COR-L47 (cell line): Measurements from ENCODE around the gene ZFAND6.
A peak's percentile ranks its signal among the peaks of the same experiment; 100 is the strongest.
"Not testable (repeated sequence)": the region's sequence is repeated elsewhere in the genome, so short reads cannot be mapped to it uniquely, and the experiment has no call there.

Experiments used
- DNase-seq: peaks from one replicate; lab custom pipeline; 2025; lab: John Stamatoyannopoulos, UW

Gene ZFAND6

DNA sequence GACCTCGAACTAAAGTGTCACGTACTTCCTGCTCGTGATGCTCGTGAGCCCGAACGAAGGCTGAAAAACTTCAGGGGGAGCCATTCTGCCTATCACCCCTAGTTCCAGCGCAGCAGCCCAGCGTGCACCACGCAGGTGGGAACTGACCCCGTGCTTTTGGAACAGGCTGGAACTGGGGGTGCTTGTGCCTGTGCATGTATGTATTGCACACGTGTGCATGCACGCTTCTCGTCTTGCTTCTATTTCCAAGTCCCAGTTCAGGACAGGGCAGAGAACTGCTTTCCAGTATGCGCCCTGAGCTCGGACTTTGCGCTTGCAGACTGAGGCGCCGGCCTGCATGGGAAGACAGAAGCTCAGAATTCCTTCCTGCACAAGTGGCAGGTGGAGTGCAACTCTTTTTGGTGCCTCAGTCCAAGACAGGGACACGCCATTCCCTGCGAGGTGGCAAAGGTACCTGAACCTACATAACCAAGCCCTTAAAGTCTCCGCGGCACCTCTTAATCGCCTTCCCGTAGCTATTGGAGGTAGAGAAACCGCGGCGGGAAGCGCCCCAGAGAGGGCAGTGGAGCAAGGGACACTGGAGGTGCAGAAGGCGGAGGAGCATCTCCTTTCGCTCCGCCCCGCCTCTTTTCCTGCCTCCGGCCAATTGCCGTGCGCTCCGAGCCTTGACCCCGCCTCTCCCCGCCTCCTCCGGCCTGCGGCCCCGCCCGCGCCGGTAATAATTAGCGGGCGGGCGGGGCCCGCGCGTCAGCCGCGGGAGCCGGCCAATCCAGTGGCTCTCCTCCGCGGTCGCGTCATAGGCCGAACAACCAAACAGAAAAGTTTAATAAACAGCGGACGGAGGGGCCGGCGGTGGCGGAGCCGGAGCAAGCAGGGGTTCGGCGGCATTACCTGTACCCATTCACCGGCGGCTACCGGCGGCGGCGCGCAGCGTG, at the start of gene ZFAND6:
Gene ZFAND6 (plus strand): TSS at position 826 of the 935 bp plus-strand sequence. CDS start 60,669 bp downstream, outside the sequence.
- DNase-seq, result peak; percentile 94

- DNase-seq, result peak; percentile 78
Observed at GRCh38 chr15:80010131-80010673, 49.3 kb upstream of the ZFAND6 start.

DNA sequence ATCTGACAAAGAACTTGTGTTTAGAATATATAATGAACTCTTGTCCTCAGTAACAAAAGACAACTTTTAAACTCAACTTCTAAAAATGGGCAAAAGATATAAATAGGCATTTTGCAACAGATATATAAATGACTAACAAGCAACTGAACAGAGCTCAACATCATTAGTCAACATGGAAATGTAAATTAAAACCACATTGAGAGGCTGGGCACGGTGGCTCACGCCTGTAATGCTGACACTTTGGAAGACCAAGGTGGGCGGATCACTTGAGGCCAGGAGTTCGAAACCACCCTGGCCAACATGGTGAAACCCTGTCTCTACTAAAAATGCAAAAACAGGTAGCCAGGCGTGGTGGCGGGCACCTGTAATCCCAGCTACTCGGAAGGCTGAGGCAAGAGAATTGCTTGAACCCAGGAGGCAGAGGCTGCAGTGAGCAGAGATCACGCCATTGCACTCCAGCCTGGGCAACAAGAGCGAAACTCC, 48.4 kb upstream of the ZFAND6 start:
- DNase-seq, result not testable (repeated sequence)

- DNase-seq, result no peak
Observed at GRCh38 chr15:80011596-80011995, 47.9 kb upstream of the ZFAND6 start.

GRCh38 chr15:80012060-80012726, 47.3 kb upstream of the ZFAND6 start:
- no peak for DNase-seq

DNA sequence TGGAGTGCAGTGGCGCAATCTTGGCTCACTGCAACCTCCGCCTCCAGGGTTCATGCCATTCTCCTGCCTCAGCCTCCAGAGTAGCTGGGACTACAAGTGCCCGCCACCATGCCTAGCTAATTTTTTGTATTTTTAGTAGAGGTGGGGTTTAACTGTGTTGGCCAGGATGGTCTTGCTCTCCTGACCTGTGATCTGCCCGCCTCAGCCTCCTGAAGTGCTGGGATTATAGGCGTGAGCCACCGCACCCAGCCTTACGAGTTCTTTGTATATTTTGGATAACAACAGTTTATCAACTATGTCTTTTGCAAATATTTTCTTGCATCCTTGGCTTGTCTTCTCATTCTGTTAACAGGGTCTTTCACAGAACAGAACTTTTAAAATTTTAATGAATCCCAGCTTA, 45.3 kb upstream of the ZFAND6 start:
- DNase-seq, result not testable (repeated sequence)

GRCh38 chr15:80015156-80015555, 44.3 kb upstream of the ZFAND6 start:
- no peak for DNase-seq

DNA sequence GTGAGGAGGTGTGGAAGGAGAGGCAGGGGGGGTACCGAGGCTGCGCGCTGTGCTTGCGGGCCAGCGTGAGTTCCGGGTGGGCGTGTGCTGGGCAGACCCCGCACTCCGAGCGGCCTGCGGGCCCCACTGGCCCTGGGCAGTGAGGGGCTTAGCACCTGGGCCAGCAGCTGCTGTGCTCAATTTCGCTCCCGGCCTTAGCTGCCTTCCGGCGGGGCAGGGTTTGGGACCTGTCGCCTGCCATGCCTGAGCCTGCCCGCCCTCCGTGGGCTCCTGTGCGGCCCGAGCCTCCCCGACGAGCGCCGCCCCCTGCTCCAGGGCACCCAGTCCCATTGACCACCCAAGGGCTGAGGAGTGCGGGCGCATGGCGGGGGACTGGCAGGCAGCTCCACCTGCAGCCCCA, 43.0 kb upstream of the ZFAND6 start:
- not testable (repeated sequence) for DNase-seq

DNA sequence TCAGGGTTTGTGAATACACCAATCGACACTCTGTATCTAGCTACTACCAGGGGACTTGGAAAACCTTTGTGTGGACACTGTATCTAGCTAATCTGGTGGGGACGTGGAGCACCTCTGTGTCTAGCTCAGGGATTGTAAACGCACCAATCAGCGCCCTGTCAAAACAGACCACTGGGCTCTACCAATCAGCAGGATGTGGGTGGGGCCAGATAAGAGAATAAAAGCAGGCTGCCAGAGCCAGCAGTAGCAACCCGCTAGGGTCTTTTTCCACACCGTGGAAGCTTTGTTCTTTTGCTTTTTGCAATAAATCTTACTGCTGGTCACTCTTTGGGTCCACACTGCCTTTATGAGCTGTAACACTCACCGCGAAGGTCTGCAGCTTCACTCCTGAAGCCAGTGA, 42.3 kb upstream of the ZFAND6 start:
- not testable (repeated sequence) for DNase-seq

GRCh38 chr15:80019168-80019745, 40.2 kb upstream of the ZFAND6 start:
- no peak for DNase-seq

DNA sequence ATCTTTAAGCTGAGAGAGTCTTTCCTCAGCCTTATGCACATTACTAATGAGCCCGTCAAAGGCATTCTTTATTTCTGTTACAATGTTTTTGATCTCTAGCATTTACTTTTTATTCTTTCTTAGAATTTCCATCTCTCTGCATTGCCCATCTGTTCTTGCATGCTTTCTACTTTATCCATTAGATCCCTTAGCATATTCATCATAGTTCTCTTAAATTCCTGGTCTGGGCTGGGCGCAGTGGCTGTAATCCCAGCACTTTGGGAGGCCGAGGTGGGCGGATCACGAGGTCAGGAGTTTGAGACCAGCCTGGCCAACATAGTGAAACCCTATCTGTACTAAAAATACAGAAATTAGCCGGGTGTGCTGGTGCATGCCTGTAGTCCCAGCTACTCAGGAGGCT, 39.3 kb upstream of the ZFAND6 start:
- not testable (repeated sequence) for DNase-seq

DNA sequence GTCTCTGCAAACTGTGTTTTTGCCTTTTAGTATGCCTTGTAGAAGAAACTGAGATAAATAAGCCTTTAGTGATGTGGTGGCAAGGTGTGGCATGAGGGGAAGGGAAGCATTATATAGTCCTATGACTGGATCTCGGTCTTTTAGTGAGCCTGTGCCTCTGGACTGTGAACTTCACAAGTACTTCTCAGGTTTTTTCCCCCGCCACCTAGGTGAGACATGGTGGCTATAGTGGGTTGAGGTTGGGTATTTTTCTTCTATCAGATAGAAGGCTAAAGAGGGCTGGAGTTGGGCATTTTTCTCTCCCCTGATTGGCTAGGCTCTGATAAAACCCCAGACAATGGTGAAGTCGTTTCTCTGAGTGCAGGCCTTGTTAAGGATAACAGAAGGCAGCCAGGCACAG, 38.7 kb upstream of the ZFAND6 start:
- DNase-seq, result no peak

GRCh38 chr15:80026310-80026709, 33.2 kb upstream of the ZFAND6 start:
- no peak for DNase-seq

GRCh38 chr15:80026754-80027153, 32.7 kb upstream of the ZFAND6 start:
- DNase-seq, result no peak

DNA sequence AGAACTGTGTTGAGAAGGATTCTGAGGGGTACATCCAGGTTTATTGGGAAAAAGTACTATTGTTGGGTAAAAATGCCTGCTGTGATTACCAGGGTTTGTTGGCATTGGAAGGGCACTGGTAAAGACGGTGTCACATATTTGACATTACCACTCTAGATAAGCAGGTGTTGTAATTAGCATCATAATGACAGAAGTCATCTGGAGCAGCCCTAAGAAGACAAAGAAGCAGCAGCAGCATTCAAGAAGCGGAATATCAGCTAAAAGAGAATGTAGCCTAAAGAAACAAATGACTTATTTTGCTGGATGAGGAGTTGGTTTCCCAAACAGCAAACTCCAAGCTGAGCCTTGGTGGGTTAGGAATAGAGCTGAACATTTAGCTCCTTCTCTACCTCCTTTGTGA, 30.5 kb upstream of the ZFAND6 start:
- no peak for DNase-seq

DNA sequence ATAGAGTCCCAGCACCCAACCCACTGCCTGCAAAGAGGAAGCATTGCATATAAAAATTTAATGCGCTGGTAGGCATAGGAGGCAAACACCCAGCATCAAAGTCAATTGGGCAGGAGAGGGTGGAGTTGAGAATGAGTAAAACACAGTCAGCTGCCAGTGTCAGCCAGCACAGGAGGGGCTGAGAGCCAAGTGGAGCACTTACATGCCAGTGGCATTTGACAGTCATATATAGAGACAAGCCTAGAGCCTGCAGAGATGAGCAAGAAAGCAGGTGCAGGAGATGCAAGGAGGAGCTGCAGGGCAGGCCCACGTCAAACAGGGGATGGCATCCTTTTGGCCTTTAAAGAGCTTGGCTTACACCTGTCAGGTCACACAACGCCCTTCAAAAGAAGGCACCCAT, 27.6 kb upstream of the ZFAND6 start:
- peak; percentile 70 for DNase-seq

DNA sequence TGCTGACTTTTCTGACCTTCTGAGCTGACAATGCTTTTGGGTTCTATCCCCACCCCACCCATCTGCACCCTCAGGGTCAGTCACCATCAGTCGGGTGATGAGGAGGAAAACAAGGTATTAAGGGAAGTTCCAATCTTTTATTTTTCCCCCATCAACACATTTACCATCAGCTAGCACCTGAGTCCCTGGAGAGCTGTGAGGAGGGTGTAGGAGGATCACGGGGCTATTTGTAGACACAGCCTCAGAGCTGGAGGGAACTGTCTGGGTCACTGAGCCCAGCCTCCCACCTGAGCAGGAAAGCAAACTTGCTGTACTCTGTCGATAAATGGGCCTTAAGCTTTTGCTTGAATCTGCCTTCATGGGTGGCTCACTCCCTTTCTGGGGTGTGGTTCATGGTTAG, 24.8 kb upstream of the ZFAND6 start:
- DNase-seq, result no peak

- DNase-seq, result peak; percentile 65
Observed at GRCh38 chr15:80036071-80036470, 23.4 kb upstream of the ZFAND6 start.

DNA sequence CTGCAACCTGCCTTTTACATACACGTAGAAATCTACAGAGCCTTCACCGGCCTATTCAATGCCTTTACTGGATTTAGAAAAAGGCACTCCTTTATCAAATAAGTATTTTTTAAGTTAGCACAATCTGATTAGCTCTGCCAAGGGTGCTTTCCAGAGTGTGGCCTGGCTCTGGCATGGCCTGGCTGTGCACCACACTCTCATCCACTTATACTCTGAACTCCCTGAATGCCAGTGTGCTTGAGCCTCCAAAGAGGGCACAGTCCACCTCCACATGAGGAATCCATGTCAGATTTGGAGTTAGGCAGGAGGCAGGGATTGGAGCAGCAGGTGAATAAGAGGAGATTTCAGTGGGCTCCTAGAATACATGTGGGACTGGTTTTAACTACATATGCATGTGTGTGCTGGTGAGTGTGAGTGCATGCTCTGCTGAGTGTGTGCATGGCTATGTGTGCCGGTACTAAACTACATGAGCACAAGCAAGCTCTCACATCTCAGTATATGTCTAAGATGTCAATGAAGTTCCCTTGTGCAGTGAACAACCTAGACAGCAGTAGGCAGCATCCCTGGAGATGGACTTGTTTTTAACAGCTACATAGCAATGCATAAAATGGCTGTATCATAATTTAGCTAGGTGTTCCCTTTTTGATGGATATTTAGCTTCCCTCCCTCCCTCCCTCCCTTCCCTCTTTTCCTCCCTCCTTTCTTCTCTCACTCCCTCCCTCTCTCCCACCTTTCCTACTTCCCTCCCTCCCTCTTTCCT, 17.8 kb upstream of the ZFAND6 start:
- no peak for DNase-seq

DNA sequence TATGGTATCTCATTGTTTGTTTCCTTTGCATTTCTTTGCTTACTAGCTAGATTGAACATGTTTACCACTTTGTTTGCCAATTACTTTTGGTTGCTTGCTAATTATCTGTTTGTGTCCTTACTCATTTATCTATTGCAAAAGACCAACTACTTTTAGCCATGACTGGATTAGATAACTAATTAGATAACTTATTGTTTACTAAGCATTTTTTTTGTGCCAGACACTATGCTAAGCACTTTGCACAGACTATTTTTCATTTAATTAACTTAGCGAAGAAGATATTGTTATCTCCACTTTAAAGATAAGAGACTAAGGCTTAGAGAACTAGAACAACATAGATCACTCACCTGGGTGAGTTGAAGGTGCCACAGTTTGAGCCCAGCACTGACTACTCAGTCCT, 16.9 kb upstream of the ZFAND6 start:
- DNase-seq, result no peak

GRCh38 chr15:80045219-80045618, 14.3 kb upstream of the ZFAND6 start:
- DNase-seq, result not testable (repeated sequence)

DNA sequence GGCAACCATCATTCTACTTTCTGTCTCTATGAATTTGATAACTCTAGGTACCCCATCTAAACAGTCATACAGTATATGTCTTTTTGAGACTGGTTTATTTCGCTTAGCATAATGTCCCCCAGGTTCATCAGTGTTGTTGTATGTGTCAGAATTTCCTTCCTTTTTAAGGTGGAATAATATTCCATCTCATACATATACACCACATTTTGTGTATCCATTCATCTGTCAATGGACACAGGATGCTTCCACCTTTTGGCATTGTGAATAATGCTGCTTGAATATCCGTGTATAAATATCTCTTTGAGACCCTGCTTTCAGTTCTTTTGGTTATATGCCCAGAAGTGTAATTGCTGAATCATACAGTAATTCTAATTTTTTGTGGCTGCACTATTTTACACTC, 10.4 kb upstream of the ZFAND6 start:
- DNase-seq, result no peak
